Endodermal cell (in vitro differentiated cells): ENCODE measurements around the gene CAV1. TPM values are rescaled to one million over a fixed set of nuclear protein-coding genes. Genes with fewer than 3 reads are reported as not detected.

Experiments used
- DNase-seq: peaks from one replicate; pipeline ENCODE4 v3.0.0-alpha.2; 2017
- H3K27ac ChIP-seq: 2 replicates; pipeline ENCODE4 v1.5.1; 2013; ENCODE audit warnings: mild to moderate bottlenecking, low read depth, low read length, moderate library complexity
- H3K27me3 ChIP-seq: 2 replicates; pipeline ENCODE4 v1.6.1; 2013; ENCODE audit warnings: mild to moderate bottlenecking, low read length, moderate library complexity; ENCODE audit not compliant: insufficient read depth, control insufficient read depth, poor library complexity, severe bottlenecking
- H3K36me3 ChIP-seq: 2 replicates; pipeline ENCODE4 v1.7.0; 2013; ENCODE audit warnings: mild to moderate bottlenecking, low read length, moderate library complexity; ENCODE audit not compliant: control insufficient read depth, insufficient read depth
- H3K4me1 ChIP-seq: one replicate; pipeline ENCODE4 v1.7.0; 2013; ENCODE audit warnings: low read length; ENCODE audit not compliant: control insufficient read depth, insufficient read depth
- H3K4me3 ChIP-seq: 2 replicates; pipeline ENCODE4 v1.5.1; 2013; ENCODE audit warnings: mild to moderate bottlenecking, low read length, moderate library complexity
- H3K9ac ChIP-seq: 2 replicates; pipeline ENCODE4 v1.6.1; 2013; ENCODE audit warnings: mild to moderate bottlenecking, low read length, moderate library complexity; ENCODE audit not compliant: poor library complexity, severe bottlenecking; ENCODE audit errors: extremely low read depth
- H3K9me3 ChIP-seq: 2 replicates; pipeline ENCODE4 v1.6.1; 2013; ENCODE audit warnings: mild to moderate bottlenecking, low read length, moderate library complexity; ENCODE audit not compliant: control insufficient read depth
- H3K27ac Mint-ChIP-seq: 2 replicates; pipeline ENCODE4 v1.8.0; 2020; ENCODE audit warnings: mixed read lengths
- H3K27me3 Mint-ChIP-seq: 2 replicates; pipeline ENCODE4 v1.8.0; 2021; ENCODE audit warnings: mild to moderate bottlenecking, mixed read lengths; ENCODE audit not compliant: insufficient read depth
- H3K36me3 Mint-ChIP-seq: 2 replicates; pipeline ENCODE4 v1.8.0; 2020; ENCODE audit warnings: low read depth, mixed read lengths
- H3K4me1 Mint-ChIP-seq: 2 replicates; pipeline ENCODE4 v1.8.0; 2020; ENCODE audit warnings: mixed read lengths
- H3K4me3 Mint-ChIP-seq: 2 replicates; pipeline ENCODE4 v1.8.0; 2020; ENCODE audit warnings: mild to moderate bottlenecking, moderate library complexity, mixed read lengths
- H3K9me3 Mint-ChIP-seq: 2 replicates; pipeline ENCODE4 v1.8.0; 2020; ENCODE audit warnings: mild to moderate bottlenecking, mixed read lengths
- CTCF ChIP-seq: fragments of 200-600 bp; sonication (generic); conservative IDR thresholded peaks from 2 replicates; pipeline ENCODE4 v1.5.0; 2021; ENCODE audit warnings: antibody characterized with exemption, mild to moderate bottlenecking
- WGBS, 2 experiments: methylation state at CpG; one replicate each; pipeline versions ENCODE4 v1.1.5 to v1.1.7; 2013; ENCODE audit warnings: missing lambda C conversion rate in 2 of 2, mixed read lengths in 1 of 2; ENCODE audit not compliant: insufficient coverage in 1 of 2, insufficient read length in 1 of 2; 5-methylcytosine and 5-hydroxymethylcytosine counted together
- total RNA-seq, 2 donors: library from RNA; stranded (reverse); fragmentation: NEBNext Ultra II Directional in 1 of 2; extraction: Animal tissue kit (Norgen Biotek cat#: 25700) in 1 of 2; gene quantifications; 2 replicates in 1 of 2; 3 replicates in 1 of 2; pipeline ENCODE4 v1.2.1, GENCODE V29; 2021

Gene CAV1
- total RNA-seq, 2 donors from 2014 or later: 4.9 to 8.8 TPM

GRCh38 chr7:116557066-116557585, 32.3 kb downstream of the CAV1 start:
- Mint-ChIP-seq H3K4me3 (no peak overlapping the region), H3K36me3 (no peaks in the 10 kb centered on the region), H3K9me3 (no peaks in the 10 kb centered on the region), H3K27ac (no peak overlapping the region), H3K27me3 (no peaks in the 10 kb centered on the region), H3K4me1 (peaks cover 5% of the 10 kb centered on the region)
- H3K27ac ChIP-seq: no peak overlapping the region
- H3K4me3 ChIP-seq: no peak overlapping the region
- no peaks in the 10 kb centered on the region for H3K36me3 ChIP-seq
- no peak for TF ChIP-seq CTCF
- H3K27me3 ChIP-seq: no peaks in the 10 kb centered on the region
- no peaks in the 10 kb centered on the region for H3K4me1 ChIP-seq
- WGBS, 2 experiments: 79 to 89% methylated on average over 2 to 3 of the region's 3 CpGs
- no peak for DNase-seq
- no peaks in the 10 kb centered on the region for H3K9me3 ChIP-seq
- H3K9ac ChIP-seq: no peak overlapping the region

GRCh38 chr7:116557901-116558300, 33.1 kb downstream of the CAV1 start:
- H3K36me3 ChIP-seq: no peaks in the 10 kb centered on the region
- no peak overlapping the region for H3K9ac ChIP-seq
- TF ChIP-seq CTCF: no peak
- peaks cover 5% of the 10 kb centered on the region for H3K4me1 Mint-ChIP-seq
- H3K4me3 ChIP-seq: no peak overlapping the region
- H3K9me3 ChIP-seq: no peaks in the 10 kb centered on the region
- H3K4me3 Mint-ChIP-seq: no peak overlapping the region
- no peaks in the 10 kb centered on the region for H3K36me3 Mint-ChIP-seq
- no peaks in the 10 kb centered on the region for H3K27me3 Mint-ChIP-seq
- no peaks in the 10 kb centered on the region for H3K4me1 ChIP-seq
- no peak for DNase-seq
- H3K27ac Mint-ChIP-seq: no peak overlapping the region
- H3K27ac ChIP-seq: no peak overlapping the region
- H3K27me3 ChIP-seq: no peaks in the 10 kb centered on the region
- 90 to 95% methylated on average over 2 to 4 of the region's 4 CpGs for WGBS, 2 experiments
- no peaks in the 10 kb centered on the region for H3K9me3 Mint-ChIP-seq

- no peaks in the 10 kb centered on the region for H3K4me1 ChIP-seq
- H3K4me3 Mint-ChIP-seq: no peak overlapping the region
- H3K27ac ChIP-seq: no peak overlapping the region
- WGBS, 2 experiments: 84 to 92% methylated on average over 5 to 7 of the region's 7 CpGs
- no peaks in the 10 kb centered on the region for H3K27me3 Mint-ChIP-seq
- H3K4me1 Mint-ChIP-seq: peaks cover 5% of the 10 kb centered on the region
- no peak overlapping the region for H3K9ac ChIP-seq
- H3K9me3 Mint-ChIP-seq: no peaks in the 10 kb centered on the region
- no peaks in the 10 kb centered on the region for H3K27me3 ChIP-seq
- H3K27ac Mint-ChIP-seq: no peak overlapping the region
- H3K36me3 Mint-ChIP-seq: no peaks in the 10 kb centered on the region
- H3K4me3 ChIP-seq: no peak overlapping the region
- H3K36me3 ChIP-seq: no peaks in the 10 kb centered on the region
- DNase-seq: no peak
- no peaks in the 10 kb centered on the region for H3K9me3 ChIP-seq
- TF ChIP-seq CTCF: no peak
These were observed 35.5 kb downstream of the CAV1 start for GRCh38 chr7:116560021-116560970.
